ENCODE data around the gene HSPH1. TPM values are rescaled to one million over a fixed set of nuclear protein-coding genes. Genes with fewer than 3 reads are reported as not detected.

Gene HSPH1
- total RNA-seq, 1 experiment from 2014 or later: 315 TPM

DNA sequence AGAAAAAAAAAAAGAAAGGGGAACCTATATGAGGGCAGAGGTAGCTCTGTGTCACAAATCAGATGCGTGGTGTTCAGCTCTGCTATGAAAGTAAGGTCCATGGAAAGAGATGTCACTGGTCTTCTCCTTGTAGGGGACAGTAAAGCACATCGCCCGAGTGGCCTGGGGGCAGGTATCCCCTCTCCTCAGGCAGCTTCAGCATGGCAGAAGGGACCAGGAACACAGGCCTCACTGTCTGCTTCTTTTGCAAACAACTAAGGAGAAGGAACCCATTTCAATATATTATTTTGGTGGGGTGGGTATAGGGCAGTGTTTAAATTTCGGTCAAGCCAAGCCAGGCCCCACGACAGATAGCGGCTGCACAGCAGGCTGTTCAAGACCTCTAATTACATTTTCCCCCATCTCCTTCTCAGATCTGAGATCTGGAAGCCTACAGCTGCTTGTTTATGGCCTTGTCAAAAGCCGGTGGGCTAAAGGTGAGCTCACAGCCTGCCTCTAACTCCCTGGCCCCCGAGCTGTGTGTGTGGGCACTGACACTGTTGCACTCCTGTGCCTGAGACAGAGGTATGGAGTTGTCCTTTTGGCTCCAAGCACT lies 72.8 kb downstream of the HSPH1 start:
- H3K4me1 ChIP-seq (ENCODE audit: insufficient read depth, low read length, poor library complexity, severe bottlenecking): no peaks in the 10 kb centered on the region
- ChIA-PET CTCF (no interaction called here), POLR2A (ENCODE audit: low non-redundant PET) (interaction anchor here (0.6 kb wide), 1 partner anchor 577 kb away, joined by 4 read pairs; no protein-coding TSS in a partner anchor)
- H3K36me3 ChIP-seq (ENCODE audit: insufficient read depth, low read length, poor library complexity, severe bottlenecking): no peaks in the 10 kb centered on the region
- intact Hi-C loops (cut with micrococcal nuclease; ENCODE audit: unreplicated experiment): no loop called here
- no peak overlapping the region for H3K27ac ChIP-seq (ENCODE audit: low read depth, low read length, poor library complexity, severe bottlenecking)
- no peaks in the 10 kb centered on the region for H3K9me3 ChIP-seq (ENCODE audit: low read depth, low read length, poor library complexity, severe bottlenecking)
- H3K4me3 ChIP-seq (ENCODE audit: low read depth, low read length, poor library complexity, severe bottlenecking): no peak overlapping the region
- DNase-seq (ENCODE audit: low spot score): no peak
- no TSS peak for BruUV-seq (replicated peaks)
- H3K27me3 ChIP-seq (replicated peaks; ENCODE audit: insufficient read depth, low read depth, low read length, poor library complexity): peaks cover 9% of the 10 kb centered on the region
- TF ChIP-seq EZH2 (IDR thresholded peaks at IDR 0.05; ENCODE audit: borderline replicate concordance, low read depth, low read length, poor library complexity, severe bottlenecking): no peak
- TF ChIP-seq, protein P1, sequence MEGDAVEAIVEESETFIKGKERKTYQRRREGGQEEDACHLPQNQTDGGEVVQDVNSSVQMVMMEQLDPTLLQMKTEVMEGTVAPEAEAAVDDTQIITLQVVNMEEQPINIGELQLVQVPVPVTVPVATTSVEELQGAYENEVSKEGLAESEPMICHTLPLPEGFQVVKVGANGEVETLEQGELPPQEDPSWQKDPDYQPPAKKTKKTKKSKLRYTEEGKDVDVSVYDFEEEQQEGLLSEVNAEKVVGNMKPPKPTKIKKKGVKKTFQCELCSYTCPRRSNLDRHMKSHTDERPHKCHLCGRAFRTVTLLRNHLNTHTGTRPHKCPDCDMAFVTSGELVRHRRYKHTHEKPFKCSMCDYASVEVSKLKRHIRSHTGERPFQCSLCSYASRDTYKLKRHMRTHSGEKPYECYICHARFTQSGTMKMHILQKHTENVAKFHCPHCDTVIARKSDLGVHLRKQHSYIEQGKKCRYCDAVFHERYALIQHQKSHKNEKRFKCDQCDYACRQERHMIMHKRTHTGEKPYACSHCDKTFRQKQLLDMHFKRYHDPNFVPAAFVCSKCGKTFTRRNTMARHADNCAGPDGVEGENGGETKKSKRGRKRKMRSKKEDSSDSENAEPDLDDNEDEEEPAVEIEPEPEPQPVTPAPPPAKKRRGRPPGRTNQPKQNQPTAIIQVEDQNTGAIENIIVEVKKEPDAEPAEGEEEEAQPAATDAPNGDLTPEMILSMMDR (conservative IDR thresholded peaks at IDR 0.05; ENCODE audit: low read depth, low read length): no peak

Other genes with a start within 250 kb of the HSPH1 start
- not detected in 2 replicates for gene TEX26, start 229.2 kb downstream of the HSPH1 start, total RNA-seq (2021)
- gene B3GLCT, start 38.1 kb upstream of the HSPH1 start, total RNA-seq (2021): 8.5 and 9.6 TPM in 2 replicates